Adrenal gland (tissue), 12 donors: Measurements from ENCODE around the gene MIER1. TPM values are rescaled to one million over a fixed set of nuclear protein-coding genes. Genes with fewer than 3 reads are reported as not detected.
A peak's percentile ranks its signal among the peaks of the same experiment; 100 is the strongest.

ENCODE experiments used
- DNase-seq, 7 donors: peaks; one replicate each; pipeline ENCODE4 v3.0.0-alpha.2; 2019 to 2020
- H3K27ac ChIP-seq, 5 donors: fragments of 200-600 bp; sonication (generic) in 4 of 5; 1 replicate in 3 of 5; 2 replicates in 2 of 5; pipeline versions ENCODE4 v1.5.1 to v1.8.0; 2016 to 2020; ENCODE audit warnings: mild to moderate bottlenecking in 1 of 5
- H3K27me3 ChIP-seq: fragments of 200-600 bp; 2 replicates; pipeline ENCODE4 v1.8.0; 2021
- H3K36me3 ChIP-seq, 2 donors: fragments of 200-600 bp; replicated peaks in 1 of 2; 1 replicate in 1 of 2; 2 replicates in 1 of 2; pipeline versions ENCODE4 v1.5.1 to v1.8.0; 2018 to 2022
- H3K4me1 ChIP-seq, 2 donors: fragments of 200-600 bp; replicated peaks in 1 of 2; 1 replicate in 1 of 2; 2 replicates in 1 of 2; pipeline versions ENCODE4 v1.5.1 to v1.8.0; 2018 to 2021
- H3K4me3 ChIP-seq, 4 donors: fragments of 200-600 bp; sonication (generic) in 3 of 4; one replicate each; pipeline ENCODE4 v1.5.1; 2016 to 2018
- H3K9me3 ChIP-seq, 3 donors: fragments of 200-600 bp; sonication (generic) in 1 of 3; replicated peaks in 1 of 3; 1 replicate in 2 of 3; 2 replicates in 1 of 3; pipeline versions ENCODE4 v1.5.1 to v1.8.0; 2016 to 2021
- CTCF ChIP-seq, 6 experiments: fragments of 450-650 bp in 4 of 6; fragments of 200-600 bp in 2 of 6; sonication (generic) in 1 of 6; IDR thresholded peaks; 1 replicate in 5 of 6; 2 replicates in 1 of 6; pipeline versions ENCODE4 v1.5.1 to v1.8.0; 2016 to 2021; ENCODE audit warnings: antibody characterized with exemption in 6 of 6, mild to moderate bottlenecking in 2 of 6, moderate library complexity in 1 of 6
- POLR2A ChIP-seq, 2 donors: fragments of 450-650 bp; IDR thresholded peaks; one replicate each; pipeline ENCODE4 v1.6.1; 2017; ENCODE audit warnings: antibody characterized with exemption in 2 of 2, mild to moderate bottlenecking in 2 of 2, moderate library complexity in 1 of 2
- WGBS, 4 donors: extraction: QIAGEN DNeasy Blood & Tissue Kit in 2 of 4; methylation state at CpG; one replicate each; pipeline versions ENCODE4 v1.1.5 to v1.1.7; 2013 to 2017; 5-methylcytosine and 5-hydroxymethylcytosine counted together
- intact Hi-C, 2 donors: fragments of 100-400 bp; cut with DNase I; formaldehyde crosslinking; loops; one replicate each; pipeline versions ENCODE4 v1.14.1 to v1.15.0; 2022 to 2023
- polyA plus RNA-seq, 3 donors: library from polyadenylated mRNA; stranded (reverse); fragments of 200-250 nt in 2 of 3; fragments of 350-450 nt in 1 of 3; fragmentation: Illumina TruSeq in 1 of 3; extraction: RNeasy Lipid Tissue Mini Kit (QIAGEN cat#74804) in 1 of 3; gene quantifications; one replicate each; pipeline ENCODE4 v1.2.3, GENCODE V29; 2013 to 2014
- total RNA-seq, 9 donors: library from RNA; depleted of rRNA in 4 of 9; stranded (reverse); fragments of >200 nt in 4 of 9; fragments of 120-200 nt in 1 of 9; fragmentation: NEBNext Ultra II Directional in 1 of 9; extraction: Animal tissue kit (Norgen Biotek cat#: 25700) in 1 of 9; gene quantifications; one replicate each; pipeline versions ENCODE4 v1.1.0 to v1.2.4, GENCODE V29; 2013 to 2023
- donor health status: healthy with polysubstance abuse.
- donor health status: Bipolar disorder and iron deficiency.
- donor health status: DM: yes; HTN: yes; CAD: no.
- donor health status: DM: no; HTN: no; CAD: no.
- donor health status: DM: no; HTN: no; CAD: no.
- donor health status: DM: yes; HTN: yes; CAD: no.

MIER1 gene
- total and polyA plus RNA-seq, 12 donors: 13.0 to 62.9 (median 37.3) TPM

GRCh38 chr1:66933887-66934700, 9.3 kb downstream of the MIER1 start:
- Histone ChIP-seq H3K4me1 (peaks cover 38 to 77% of the 10 kb centered on the region in 2 donors), H3K9me3 (no peaks in the 10 kb centered on the region), H3K36me3 (no peaks in the 10 kb centered on the region), H3K4me3 (peak overlapping the region in 2 of 4 donors; percentile 3 to 78), H3K27ac (peak overlapping the region in 4 of 5 donors; percentile 11 to 98 (median 80)), H3K27me3 (no peaks in the 10 kb centered on the region)
- TF ChIP-seq POLR2A (IDR thresholded peaks at IDR 0.05) (peak in 1 of 2 donors; percentile 36), CTCF (IDR thresholded peaks at IDR 0.05) (no peak)
- WGBS, 4 donors: 33 to 45% (median 42%) methylated on average over 7 of the region's 7 CpGs
- no peak for DNase-seq
- intact Hi-C loops: no loop called here

DNA sequence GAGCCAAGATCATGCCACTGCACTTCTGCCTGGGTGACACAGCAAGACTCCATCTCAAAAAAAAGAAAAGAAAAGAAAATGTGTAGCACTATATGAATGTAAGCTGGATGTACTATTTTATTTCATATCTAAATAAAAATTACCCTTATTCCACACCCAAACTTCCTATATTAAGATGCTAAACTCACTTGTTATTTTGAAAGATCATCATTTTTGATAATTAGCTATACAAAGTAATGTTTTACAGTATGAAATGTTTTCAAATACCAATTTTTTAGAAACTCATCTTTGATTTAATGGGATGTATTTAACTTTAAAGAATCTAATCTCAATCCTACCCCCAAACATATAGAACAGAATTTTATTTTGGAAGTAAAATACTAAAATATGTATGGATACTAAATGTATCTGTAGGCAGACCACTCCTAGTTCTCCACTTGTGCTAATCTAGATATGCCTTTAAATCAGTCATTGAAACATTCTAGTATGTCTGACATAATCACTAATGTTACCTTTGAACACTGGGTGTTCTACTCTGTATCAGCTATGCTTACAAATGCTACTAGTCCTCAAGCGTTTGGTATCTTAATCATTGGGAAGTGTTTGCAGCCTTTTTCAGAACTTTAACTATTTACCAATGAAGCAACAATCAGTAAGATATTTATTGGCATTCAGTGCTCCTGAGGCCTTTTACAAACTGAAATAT, 12.9 kb downstream of the MIER1 start:
- Histone ChIP-seq H3K9me3 (no peaks in the 10 kb centered on the region), H3K27me3 (no peaks in the 10 kb centered on the region), H3K27ac (no peak overlapping the region), H3K36me3 (no peaks in the 10 kb centered on the region), H3K4me1 (peaks cover 26 to 82% of the 10 kb centered on the region in 2 donors), H3K4me3 (no peak overlapping the region)
- TF ChIP-seq POLR2A (IDR thresholded peaks at IDR 0.05) (no peak), CTCF (IDR thresholded peaks at IDR 0.05) (no peak)
- WGBS, 4 donors: 0 to 32% (median 14%) methylated on average over 1 of the region's 1 CpG
- no peak for DNase-seq
- intact Hi-C loops: no loop called here

- no peaks in the 10 kb centered on the region for H3K36me3 ChIP-seq
- no peaks in the 10 kb centered on the region for H3K9me3 ChIP-seq
- DNase-seq: no peak
- H3K27me3 ChIP-seq: no peaks in the 10 kb centered on the region
- H3K27ac ChIP-seq: no peak overlapping the region
- H3K4me1 ChIP-seq: peaks cover 22 to 82% of the 10 kb centered on the region in 2 donors
- no peak overlapping the region for H3K4me3 ChIP-seq
- intact Hi-C loops: no loop called here
- no peak for TF ChIP-seq POLR2A (IDR thresholded peaks at IDR 0.05)
- no peak for TF ChIP-seq CTCF (IDR thresholded peaks at IDR 0.05)
These were observed 13.8 kb downstream of the MIER1 start for GRCh38 chr1:66938613-66939012.

DNA sequence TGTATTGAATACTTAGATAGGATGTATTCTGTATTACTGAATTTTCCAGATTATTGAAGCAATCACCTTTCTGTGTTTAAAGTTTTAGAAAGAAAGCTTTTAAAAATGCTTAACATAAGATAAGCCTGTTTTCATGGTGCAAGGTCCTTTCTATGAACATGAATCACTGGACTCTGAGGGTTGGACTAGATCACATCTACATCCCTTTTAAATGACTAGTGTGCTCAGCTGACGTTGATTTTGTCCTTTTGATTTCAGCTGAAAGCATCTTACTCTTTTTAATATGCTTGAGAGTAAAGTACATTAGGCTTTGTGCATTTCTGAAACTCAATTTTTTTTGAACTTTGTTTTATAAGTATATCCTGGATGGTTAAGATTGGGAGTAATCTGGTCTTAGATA, 16.2 kb downstream of the MIER1 start:
- Histone ChIP-seq H3K4me3 (no peak overlapping the region), H3K27ac (peak overlapping the region in 4 of 5 donors; percentile 31 to 69 (median 40)), H3K4me1 (peaks cover 10 to 80% of the 10 kb centered on the region in 2 donors), H3K9me3 (no peaks in the 10 kb centered on the region), H3K36me3 (peaks cover 0 to 4% of the 10 kb centered on the region in 2 donors), H3K27me3 (no peaks in the 10 kb centered on the region)
- intact Hi-C loops: no loop called here
- TF ChIP-seq POLR2A (IDR thresholded peaks at IDR 0.05) (peak in 1 of 2 donors; percentile 35), CTCF (IDR thresholded peaks at IDR 0.05) (no peak)
- WGBS, 4 donors: 38 to 52% (median 48%) methylated on average over 1 of the region's 1 CpG
- no peak for DNase-seq
